SK-N-SH (cell line): ENCODE data around the gene TEAD4.

Experiments used
- CTCF ChIP-seq: fragments of 200-600 bp; sonication (generic); IDR thresholded peaks from 2 replicates; pipeline ENCODE4 v1.6.1; 2017; ENCODE audit warnings: antibody characterized with exemption, mild to moderate bottlenecking, moderate library complexity
- EZH2phosphoT487 ChIP-seq: fragments of 200-600 bp; sonication (generic); IDR thresholded peaks from 2 replicates; pipeline ENCODE4 v1.6.1; 2017; ENCODE audit warnings: low read depth, mixed run types, mild to moderate bottlenecking, antibody characterized with exemption, moderate library complexity, borderline replicate concordance
- MAX ChIP-seq: IDR thresholded peaks from 2 replicates; pipeline ENCODE4 v1.4.0; 2012; ENCODE audit warnings: low read depth
- REST ChIP-seq: IDR thresholded peaks from 2 replicates; pipeline ENCODE4 v1.6.1; 2012; ENCODE audit warnings: mild to moderate bottlenecking, low read depth, low read length, moderate library complexity
- SIN3A ChIP-seq: IDR thresholded peaks from 2 replicates; pipeline ENCODE4 v1.6.1; 2012; ENCODE audit warnings: low read depth, mild to moderate bottlenecking, low read length, moderate library complexity, borderline replicate concordance
- SMC3 ChIP-seq: IDR thresholded peaks from 2 replicates; pipeline ENCODE4 v1.6.1; 2012; ENCODE audit warnings: low read depth, low read length, improper control_type of control experiment

GRCh38 chr12:3044141-3044630 is 85.0 kb downstream of the TEAD4 start:
- no peak for TF ChIP-seq REST
- no peak for TF ChIP-seq CTCF
- TF ChIP-seq MAX, result no peak
- TF ChIP-seq SMC3, result no peak
- TF ChIP-seq EZH2phosphoT487, result no peak
- TF ChIP-seq SIN3A, result no peak
